GM23338 (cell line): ENCODE measurements around the gene FLOT1.
A peak's percentile ranks its signal among the peaks of the same experiment; 100 is the strongest.

Source experiments
- CREB1 ChIP-seq: fragments of 250-450 bp; sonication (Bioruptor Pico); IDR thresholded peaks from 2 replicates; pipeline ENCODE4 v1.5.0; 2020; ENCODE audit warnings: low read depth, mild to moderate bottlenecking, moderate library complexity
- EZH2phosphoT487 ChIP-seq: fragments of 200-600 bp; sonication (generic); IDR thresholded peaks from one replicate; pipeline ENCODE4 v1.8.1; 2018; ENCODE audit warnings: antibody characterized with exemption; ENCODE audit not compliant: unreplicated experiment
- POLR2AphosphoS5 ChIP-seq: IDR thresholded peaks from 2 replicates; pipeline ENCODE4 v1.6.1; 2016; ENCODE audit warnings: antibody characterized with exemption, low read depth
- TF ChIP-seq, protein P1 (sequence below): IDR thresholded peaks from one replicate; pipeline ENCODE4 v1.6.1; 2018; ENCODE audit warnings: antibody characterized with exemption; ENCODE audit not compliant: unreplicated experiment
- TF ChIP-seq, protein P2 (sequence below), 2 experiments: fragments of 200-600 bp in 1 of 2; sonication (generic) in 1 of 2; conservative IDR thresholded peaks; 2 replicates each; pipeline versions ENCODE4 v1.5.1 to v1.6.1; 2016 to 2017; ENCODE audit warnings: antibody characterized with exemption in 2 of 2, low read depth in 2 of 2, mild to moderate bottlenecking in 2 of 2, moderate library complexity in 1 of 2

DNA sequence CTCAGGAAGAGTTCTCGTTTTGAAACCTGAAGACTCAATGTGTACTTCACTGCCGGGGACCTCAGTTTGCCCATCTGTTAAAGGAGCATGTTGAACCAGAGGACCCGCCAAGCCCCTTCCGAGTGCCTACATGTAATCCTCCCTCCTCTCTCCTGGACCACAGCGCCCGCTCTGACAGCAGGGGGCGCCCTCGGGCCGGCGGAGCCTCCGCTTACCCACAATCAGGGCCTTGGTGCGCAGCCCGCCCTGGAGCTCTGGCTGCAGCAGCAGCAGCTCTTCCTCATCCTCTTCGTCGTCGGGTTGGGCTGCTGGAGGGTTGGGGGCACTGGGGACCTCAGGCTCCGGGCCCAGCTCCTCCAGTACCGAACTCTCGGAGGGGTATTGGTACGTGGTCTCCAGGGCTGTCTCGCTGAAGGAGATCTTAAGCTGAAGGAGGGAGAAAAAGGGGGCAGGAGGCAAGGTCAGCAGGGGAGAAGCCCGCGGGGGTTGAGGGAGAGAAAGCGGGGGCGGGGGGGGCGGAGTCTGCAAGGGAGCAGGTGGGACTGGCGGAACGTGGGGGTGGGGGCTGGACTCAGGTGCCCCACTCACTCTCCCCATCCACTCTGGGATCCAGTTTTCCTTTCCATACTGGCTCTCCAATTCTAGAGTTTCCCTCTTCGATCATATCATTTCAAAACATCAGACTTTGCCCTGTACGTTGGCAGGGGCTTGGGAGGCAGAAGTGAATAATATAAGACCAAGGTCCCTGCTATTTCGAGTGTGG, 63.3 kb downstream of the FLOT1 start:
- TF ChIP-seq, protein P1, sequence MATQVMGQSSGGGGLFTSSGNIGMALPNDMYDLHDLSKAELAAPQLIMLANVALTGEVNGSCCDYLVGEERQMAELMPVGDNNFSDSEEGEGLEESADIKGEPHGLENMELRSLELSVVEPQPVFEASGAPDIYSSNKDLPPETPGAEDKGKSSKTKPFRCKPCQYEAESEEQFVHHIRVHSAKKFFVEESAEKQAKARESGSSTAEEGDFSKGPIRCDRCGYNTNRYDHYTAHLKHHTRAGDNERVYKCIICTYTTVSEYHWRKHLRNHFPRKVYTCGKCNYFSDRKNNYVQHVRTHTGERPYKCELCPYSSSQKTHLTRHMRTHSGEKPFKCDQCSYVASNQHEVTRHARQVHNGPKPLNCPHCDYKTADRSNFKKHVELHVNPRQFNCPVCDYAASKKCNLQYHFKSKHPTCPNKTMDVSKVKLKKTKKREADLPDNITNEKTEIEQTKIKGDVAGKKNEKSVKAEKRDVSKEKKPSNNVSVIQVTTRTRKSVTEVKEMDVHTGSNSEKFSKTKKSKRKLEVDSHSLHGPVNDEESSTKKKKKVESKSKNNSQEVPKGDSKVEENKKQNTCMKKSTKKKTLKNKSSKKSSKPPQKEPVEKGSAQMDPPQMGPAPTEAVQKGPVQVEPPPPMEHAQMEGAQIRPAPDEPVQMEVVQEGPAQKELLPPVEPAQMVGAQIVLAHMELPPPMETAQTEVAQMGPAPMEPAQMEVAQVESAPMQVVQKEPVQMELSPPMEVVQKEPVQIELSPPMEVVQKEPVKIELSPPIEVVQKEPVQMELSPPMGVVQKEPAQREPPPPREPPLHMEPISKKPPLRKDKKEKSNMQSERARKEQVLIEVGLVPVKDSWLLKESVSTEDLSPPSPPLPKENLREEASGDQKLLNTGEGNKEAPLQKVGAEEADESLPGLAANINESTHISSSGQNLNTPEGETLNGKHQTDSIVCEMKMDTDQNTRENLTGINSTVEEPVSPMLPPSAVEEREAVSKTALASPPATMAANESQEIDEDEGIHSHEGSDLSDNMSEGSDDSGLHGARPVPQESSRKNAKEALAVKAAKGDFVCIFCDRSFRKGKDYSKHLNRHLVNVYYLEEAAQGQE = no peak
- TF ChIP-seq EZH2phosphoT487 = no peak
- TF ChIP-seq, protein P2, sequence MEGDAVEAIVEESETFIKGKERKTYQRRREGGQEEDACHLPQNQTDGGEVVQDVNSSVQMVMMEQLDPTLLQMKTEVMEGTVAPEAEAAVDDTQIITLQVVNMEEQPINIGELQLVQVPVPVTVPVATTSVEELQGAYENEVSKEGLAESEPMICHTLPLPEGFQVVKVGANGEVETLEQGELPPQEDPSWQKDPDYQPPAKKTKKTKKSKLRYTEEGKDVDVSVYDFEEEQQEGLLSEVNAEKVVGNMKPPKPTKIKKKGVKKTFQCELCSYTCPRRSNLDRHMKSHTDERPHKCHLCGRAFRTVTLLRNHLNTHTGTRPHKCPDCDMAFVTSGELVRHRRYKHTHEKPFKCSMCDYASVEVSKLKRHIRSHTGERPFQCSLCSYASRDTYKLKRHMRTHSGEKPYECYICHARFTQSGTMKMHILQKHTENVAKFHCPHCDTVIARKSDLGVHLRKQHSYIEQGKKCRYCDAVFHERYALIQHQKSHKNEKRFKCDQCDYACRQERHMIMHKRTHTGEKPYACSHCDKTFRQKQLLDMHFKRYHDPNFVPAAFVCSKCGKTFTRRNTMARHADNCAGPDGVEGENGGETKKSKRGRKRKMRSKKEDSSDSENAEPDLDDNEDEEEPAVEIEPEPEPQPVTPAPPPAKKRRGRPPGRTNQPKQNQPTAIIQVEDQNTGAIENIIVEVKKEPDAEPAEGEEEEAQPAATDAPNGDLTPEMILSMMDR (conservative IDR thresholded peaks at IDR 0.05; ENCODE audit: low read depth in 2 of 2) = peak; percentile 97 to 98
- no peak for TF ChIP-seq POLR2AphosphoS5
- no peak for TF ChIP-seq CREB1
